ENCODE measurements around the gene IQCK.

IQCK gene

DNA sequence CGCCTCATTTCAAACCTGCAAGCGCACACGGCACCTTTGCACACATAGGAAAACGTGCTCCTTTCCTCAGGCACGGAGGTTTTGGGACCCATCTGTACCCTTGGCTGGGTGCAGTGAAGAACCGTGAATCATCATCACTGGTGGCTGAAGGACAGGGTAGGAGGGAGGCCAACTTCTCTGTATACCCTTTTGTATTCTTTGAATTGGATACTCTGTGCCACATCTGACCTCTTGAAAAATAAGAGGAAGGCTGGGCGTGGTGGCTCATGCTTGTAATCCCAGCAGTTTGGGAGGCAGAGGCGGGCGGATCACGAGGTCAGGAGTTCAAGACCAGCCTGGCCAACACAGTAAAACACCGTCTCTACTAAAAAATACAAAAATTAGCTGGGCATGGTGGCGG, 154.9 kb downstream of the IQCK start:
- H3K4me3 ChIP-seq (ENCODE audit: low read depth, low read length), result no peak overlapping the region
- DNase-seq (ENCODE audit: low read depth), result no peak

DNA sequence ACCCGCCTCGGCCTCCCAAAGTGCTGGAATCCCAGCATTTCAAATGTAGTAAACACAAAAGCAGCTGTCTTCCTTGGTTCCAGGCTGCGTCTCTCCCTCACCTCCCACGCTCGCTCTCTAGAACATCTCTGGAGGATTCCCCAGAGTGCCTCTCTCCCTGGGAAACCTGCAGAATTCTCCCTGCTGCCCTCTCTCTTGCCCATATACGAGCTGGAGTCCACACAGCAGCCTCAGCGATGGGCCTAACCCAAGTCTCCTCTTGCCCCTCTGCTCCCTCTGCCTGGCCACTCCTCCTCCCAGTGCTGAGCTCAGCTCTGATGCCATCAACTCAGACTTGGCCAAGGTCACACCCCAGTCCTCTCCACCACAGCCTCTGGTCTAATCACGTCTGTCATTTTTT, 156.0 kb downstream of the IQCK start:
- H3K4me3 ChIP-seq (ENCODE audit: low read depth, low read length), result no peak overlapping the region
- no peak for DNase-seq (ENCODE audit: low read depth)

DNA sequence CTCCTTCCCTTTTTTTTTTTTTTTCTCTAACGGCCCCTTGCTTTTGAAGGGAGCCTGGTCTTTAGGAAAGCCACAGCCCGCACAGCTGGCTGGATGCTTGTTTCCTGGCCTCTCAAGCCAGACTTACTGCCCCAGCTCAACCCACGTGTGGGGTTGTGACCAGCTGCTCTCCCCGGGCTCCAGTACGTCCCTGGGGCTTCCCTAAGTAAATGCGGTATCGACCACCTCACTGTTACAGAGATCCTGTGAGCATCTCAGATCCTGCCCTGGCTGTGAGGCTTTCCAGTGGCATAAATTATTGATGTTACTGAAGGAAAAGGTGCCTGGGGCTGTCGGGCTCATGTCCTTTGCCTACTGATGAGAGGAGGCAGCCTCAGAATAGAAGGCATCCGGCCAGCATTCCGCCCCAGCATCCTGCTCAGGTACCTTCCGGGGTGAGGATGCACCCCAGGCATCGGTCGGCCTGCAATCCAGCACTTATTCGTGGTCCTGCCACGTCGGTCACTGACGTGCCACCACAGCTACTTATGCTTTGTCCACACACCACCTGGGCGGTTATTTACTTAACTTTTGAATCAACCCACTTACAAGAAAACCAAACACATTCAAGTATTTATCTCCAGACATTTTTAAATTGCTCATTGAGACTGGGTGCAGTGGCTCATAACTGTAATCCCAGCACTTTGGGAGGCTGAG, 156.9 kb downstream of the IQCK start:
- DNase-seq (ENCODE audit: low read depth), result no peak
- no peak overlapping the region for H3K4me3 ChIP-seq (ENCODE audit: low read depth, low read length)

DNA sequence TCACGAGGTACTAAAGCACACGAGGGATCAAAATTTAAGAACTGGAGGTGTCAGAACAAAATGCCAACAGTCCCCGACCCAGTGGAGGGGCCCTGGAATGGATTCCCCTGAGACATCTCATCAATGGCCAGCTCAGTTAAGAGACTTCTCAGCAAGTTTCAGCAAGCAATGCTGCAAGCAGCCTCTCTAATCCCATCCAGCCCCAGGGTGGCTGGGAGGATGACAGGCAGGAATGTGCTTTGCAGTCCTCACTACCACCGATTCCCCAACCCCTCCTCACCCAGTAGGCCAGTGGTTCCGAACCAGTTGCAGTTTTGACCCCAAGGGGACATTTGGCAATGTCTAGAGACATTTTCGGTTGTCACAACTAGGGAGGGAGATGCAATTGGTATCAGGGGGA, 157.8 kb downstream of the IQCK start:
- H3K4me3 ChIP-seq (ENCODE audit: low read depth, low read length), result no peak overlapping the region
- no peak for DNase-seq (ENCODE audit: low read depth)

DNA sequence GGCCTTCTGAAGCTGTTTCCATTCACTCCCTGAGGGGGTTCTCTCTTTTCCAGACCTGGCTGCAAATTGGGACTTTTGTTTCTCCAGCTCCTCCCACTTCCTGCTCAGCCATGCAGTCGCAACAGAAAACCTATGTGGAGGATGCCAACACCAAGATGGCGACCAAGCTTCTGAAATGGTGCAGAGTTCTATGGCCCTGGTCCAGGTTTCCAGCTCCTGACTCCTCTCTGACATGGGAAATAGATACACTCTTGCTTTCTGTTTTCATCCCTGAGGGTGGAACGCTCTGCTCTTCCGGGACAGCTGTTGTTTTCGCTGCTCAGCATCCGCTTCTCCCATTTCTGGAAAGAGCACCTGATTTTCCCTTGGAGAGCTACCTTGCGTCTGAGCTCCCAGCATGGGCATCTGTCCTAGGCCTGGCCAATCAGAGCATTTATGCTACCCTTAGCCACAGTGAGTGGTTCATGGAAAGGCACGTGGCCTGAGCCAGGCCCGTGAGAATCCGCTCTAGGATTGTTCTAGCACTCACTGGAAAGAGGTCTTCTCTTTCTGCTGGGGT, 158.5 kb downstream of the IQCK start:
- no peak overlapping the region for H3K4me3 ChIP-seq (ENCODE audit: low read depth, low read length)
- DNase-seq (ENCODE audit: low read depth), result no peak

DNA sequence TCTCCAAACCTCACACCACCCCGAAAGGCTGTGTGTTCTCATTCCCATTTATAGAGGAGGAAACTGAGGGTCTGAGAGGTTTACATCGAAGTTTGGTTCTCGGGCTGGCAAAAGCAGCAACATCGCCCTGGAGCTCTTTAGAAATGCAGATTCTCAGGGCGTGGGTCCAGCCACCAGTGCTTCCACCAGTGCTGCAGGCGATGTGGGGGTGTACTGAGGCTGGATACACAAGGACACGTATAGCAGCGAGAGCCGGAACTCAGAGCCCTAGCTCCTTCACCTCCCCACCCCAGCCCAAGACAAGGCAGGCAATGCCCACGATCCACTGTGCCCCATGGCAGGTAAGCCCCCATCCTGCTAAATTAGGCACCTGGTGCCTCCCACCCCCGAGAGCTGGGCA, 160.7 kb downstream of the IQCK start:
- DNase-seq (ENCODE audit: low read depth), result no peak
- no peak overlapping the region for H3K4me3 ChIP-seq (ENCODE audit: low read depth, low read length)

DNA sequence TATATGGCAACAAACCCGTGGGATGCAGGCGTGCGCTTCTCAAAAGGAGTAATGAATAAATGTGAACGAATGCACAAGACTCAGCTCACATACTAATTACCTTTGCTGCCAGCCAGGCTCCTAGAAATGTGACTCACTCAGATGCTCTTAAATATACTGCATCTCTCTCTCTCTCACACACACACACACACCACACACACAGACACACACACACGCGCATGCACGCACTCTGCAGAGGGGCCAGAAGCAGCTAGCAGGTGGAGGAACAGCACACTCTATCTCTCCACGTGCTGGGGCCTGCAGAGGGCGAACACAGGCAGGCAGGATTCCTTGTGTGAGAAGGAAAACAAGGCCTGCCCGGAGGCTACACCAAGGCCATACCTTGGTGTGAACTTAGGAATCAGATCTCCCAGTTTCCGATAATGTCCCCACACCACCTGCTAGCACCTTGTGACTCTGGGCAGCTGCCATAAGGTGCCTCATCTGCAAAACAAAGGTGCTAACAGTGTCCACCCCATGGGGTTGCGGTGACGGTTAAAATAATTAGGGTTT, 161.2 kb downstream of the IQCK start:
- no peak overlapping the region for H3K4me3 ChIP-seq (ENCODE audit: low read depth, low read length)

DNA sequence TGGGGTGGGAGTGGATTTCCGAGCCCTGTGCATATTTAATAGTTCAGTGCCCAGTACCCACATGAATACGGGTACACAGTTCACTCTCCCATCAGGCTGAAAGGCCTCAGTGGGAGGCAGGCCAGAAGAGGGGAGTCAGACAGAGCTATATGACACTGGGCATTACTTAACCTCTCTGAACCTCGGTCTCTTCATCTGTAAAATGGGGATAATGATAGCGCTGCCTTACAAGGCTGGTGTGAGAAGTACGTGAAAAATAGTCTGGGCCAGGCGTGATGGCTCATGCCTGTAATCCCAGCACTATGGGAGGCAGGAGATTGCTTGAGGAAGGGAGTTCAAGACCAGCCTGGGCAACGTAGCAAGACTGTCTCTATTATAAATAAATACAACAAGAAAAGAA, 163.0 kb downstream of the IQCK start:
- H3K4me3 ChIP-seq (ENCODE audit: low read depth, low read length), result no peak overlapping the region
- DNase-seq (ENCODE audit: low read depth), result no peak

More for the DNA sequence above, 161.2 kb downstream of the IQCK start:
- DNase-seq (ENCODE audit: low read depth), result no peak

DNA sequence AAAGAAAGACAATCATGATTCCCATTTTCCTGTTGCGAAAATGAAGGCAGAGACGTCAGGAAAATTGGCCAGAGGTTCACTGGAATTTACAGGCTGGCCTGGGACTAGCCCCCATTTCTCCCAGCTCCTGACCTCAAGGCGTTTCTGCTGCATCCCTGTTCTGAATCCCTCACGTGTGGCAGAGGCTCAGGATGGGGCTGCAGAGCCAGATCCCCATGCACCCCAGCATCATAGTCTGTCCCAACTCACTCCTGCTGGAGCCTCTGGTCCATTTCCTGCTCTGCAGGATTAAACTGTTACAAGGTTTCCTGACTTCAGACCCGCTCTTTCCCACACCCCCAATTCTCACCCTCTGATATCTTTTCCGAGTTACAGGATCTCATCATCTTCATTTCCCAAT, 163.7 kb downstream of the IQCK start:
- no peak overlapping the region for H3K4me3 ChIP-seq (ENCODE audit: low read depth, low read length)
- DNase-seq (ENCODE audit: low read depth), result no peak

DNA sequence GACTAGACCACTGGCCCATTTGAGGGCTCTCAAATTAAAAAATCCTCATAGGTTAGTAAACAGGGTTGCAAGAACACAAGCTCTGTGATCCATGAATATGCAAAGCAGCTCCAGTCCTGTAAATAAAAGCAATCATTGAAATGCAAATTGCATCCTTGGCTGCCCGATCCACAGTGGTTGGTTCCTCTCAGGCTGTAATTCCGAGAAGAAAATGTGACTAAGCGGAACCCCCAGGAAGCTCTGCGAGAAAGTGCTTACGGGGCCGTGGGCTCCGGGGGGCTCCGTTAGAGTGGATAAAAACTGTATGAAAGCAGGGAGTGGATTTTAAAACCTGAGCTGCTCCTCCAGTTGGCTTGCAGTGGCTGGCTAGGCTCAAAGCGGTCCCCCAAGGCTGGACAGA, 164.1 kb downstream of the IQCK start:
- no peak for DNase-seq (ENCODE audit: low read depth)
- H3K4me3 ChIP-seq (ENCODE audit: low read depth, low read length), result no peak overlapping the region

DNA sequence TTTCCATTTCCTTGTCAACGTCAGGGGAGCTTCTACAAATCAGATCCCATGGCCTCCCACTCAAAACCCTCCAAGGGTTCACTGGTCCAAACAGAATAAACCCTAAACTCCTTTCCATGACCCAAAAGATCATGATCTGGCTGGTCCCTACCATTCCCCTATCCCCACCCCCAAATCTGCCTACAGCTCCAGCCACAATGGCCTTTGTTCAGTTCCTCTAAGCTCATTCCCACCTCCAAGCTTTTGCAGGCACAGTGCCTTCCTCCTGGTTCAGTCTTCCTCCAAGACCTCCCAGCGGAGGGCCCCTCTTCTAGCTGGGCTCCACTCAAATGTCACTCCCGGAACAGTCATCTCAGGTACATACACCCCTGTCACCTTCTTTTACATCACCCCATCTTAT, 164.6 kb downstream of the IQCK start:
- DNase-seq (ENCODE audit: low read depth), result no peak
- no peak overlapping the region for H3K4me3 ChIP-seq (ENCODE audit: low read depth, low read length)

DNA sequence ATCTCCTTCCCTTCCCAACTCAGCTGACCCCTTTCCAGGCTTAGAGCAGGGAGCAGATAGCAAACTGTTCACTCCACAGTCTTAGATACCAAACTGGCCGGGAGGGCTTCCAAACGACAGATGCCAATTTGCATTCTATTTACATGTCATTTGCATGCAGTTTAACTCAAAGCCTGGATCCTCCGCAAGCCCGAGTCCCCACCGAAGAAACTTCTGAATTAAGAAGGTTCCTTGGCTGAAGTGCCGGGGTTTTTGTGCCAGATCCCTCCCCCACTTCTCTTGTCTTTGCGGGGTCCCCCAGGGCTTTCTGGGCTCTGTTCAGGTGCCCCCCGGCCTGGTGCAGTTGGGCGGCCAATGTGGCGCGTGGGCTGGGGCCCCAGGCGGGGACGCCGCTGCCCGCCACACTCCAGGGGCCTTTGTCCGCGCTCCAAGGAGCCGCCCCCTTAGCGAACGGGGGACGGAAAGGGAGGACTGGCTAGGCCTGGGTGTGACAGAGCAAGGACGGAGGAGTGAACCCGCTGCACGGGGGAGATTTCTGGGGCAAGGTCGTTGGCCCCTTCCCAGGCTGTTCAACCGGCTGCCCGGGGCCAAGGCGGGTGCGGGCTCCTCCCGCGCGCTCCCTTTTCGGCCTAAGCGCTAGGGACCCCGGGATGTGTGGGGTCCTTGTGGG, 165.4 kb downstream of the IQCK start:
- peak overlapping the region; percentile 60 for H3K4me3 ChIP-seq (ENCODE audit: low read depth, low read length)
- DNase-seq (ENCODE audit: low read depth), result no peak

DNA sequence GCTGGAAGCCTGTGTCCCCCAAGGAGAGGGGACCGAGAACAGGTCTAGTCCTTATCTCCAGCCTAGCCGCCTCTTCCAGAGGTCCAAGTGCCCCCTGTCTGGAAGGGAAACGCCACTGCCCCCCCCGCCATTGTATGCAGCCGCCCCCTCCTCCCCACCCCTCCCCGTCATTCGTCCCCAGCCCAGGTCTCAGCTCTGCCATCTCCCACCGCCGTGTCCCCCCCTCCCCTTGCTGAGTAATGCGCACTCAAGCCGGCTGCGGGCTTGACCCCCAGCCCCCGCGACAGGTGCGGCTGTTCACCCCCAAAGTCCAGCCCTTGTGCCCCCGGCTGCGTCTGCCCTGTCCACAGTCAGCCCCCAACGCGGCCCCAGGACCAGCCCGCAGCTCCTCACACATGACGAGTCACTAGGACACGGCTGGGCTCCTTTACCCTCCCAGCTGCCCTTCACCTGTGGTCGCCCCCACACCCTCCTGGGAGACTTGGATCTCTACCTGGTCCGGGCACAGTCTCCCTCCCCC, 166.0 kb downstream of the IQCK start:
- peak overlapping the region; percentile 60 for H3K4me3 ChIP-seq (ENCODE audit: low read depth, low read length)
- DNase-seq (ENCODE audit: low read depth), result no peak

DNA sequence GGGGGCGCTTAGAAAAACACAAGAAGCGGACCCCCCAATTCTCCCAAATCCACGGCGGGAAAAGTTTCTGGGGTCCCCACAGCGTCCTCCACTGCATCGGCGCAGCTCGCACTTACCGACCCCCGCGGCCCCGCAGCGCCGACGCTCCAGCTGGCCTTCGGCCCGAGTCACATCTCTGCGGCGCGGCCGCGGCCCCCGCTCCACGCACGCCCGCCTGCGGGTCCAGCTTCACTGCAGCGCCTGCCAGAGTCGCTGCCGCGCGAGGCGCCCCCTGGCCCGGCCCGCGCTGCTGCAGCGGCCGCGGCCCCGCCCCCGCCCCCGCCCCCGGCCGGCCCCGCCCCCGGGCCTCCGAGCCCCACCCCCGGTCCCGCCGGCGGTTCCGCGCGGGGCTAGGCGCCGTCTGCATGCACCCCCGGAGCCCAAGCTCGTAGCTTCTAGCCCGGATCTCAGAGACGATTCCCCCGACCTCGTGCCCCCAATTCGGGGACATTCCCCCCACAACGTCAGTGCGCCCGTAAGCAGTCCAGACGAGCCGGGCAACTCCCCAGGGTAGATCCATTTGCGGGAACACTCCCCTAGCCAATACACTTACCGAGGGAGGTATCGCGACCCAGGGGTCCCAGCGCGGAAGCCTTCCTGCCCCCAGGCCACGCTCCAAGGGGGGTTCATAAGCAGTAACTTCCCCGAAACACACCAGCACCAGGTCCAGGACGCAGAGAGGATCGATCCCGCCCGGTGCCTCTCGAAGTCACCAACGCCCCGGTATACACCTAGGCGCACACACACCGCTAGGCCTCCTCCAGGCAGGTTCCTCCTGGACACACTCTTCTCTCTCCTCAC, 166.8 kb downstream of the IQCK start, which contains the start of gene GPRC5B:
Gene GPRC5B (minus strand): TSS at position 238 of the 840 bp plus-strand sequence. CDS start 12,003 bp downstream, outside the sequence.
- H3K4me3 ChIP-seq (ENCODE audit: low read depth, low read length), result peak within 1 kb of the TSS; percentile 60

DNA sequence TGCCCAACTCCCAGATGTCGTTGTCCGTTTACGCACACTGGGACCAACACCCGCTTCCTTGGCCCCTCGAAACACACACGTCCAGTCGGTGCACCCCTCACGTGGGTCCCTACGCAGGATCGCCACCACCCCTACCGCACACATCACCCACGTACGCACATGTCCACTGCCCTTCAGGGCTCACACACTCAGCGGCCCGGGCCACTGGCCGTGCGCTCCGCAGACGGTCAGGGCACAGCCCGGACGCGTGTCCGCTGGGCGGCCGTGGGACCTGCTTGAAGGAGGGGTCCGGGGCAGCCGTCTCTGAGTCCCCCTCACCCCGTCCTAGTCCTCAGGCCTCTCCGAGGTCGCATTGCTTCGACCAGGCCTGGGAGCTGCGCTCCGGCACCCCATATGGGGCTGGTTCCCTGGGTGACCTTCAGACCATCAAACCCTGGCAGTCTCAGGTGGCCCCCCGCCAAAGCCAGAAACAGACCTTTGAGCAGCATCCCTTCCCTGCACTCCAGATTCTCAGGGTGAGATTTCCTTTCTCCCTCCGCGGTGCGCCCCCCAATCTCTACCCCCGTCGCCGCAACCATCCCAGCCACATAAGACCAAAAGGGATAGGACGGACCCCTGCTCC, 167.5 kb downstream of the IQCK start:
- peak overlapping the region; percentile 60 for H3K4me3 ChIP-seq (ENCODE audit: low read depth, low read length)
- DNase-seq (ENCODE audit: low read depth), result no peak

More for the DNA sequence above, 166.8 kb downstream of the IQCK start, which contains the start of gene GPRC5B:
- no peak for DNase-seq (ENCODE audit: low read depth)

DNA sequence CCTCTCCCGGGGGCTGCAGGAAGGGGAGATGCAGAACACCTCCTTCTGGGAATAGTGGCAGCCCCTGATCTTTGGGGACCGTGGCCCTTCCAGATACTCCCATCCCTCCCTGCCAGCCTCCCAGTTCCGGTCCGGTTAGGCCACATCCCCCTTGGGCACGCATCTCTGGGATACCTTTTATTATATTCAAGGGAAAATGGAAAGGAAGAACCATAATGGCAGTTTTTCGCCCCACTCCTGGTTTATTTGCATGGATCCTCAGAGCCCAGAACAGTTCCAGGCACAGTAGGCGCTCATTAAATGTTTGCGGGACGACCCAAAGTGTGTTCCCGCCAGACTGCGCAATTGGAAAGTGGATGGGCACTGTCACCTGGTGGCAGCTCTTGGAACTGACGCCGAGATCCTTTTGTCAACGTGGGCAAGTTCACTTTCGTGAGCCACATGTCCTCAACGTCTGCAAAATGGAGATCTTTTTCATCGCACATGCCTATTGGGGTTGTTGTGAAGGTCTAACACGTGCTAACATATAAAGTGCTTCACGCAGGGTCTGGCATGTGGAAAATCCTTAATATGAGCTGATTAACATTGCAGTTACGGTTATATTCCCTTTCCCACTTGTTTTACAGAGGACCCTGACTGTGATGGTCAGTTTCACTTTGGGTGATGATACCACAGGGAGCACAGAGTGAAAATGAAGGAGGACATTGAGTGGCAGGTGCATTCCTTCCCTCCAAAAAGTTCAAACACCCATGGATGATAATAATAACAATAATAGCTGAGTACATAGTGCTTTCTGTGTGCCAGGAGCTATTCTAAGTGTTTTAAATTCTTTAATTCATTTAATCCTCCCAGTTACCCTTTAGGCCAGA, 168.2 kb downstream of the IQCK start:
- no peak overlapping the region for H3K4me3 ChIP-seq (ENCODE audit: low read depth, low read length)
- DNase-seq (ENCODE audit: low read depth), result peak; percentile 30

DNA sequence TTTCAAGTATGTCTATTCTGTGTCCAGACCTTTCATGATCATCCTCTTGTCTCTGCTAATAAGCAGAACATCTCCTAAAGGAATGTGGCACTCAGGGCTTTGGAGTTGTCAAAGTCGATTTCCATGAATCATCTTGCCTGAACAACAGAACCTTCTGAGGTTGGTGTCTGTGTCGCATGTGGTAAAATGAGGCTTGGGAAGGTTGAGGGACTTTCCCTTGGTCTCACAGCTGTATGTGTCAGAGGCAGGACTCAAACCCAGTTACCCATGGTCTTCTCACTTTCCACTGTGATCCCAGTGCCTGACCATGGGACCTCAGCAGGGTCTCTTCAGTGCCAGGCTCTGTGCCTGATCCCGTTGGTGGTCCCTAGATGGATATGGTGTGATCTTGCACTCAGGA, 170.8 kb downstream of the IQCK start:
- no peak overlapping the region for H3K4me3 ChIP-seq (ENCODE audit: low read depth, low read length)
- no peak for DNase-seq (ENCODE audit: low read depth)

DNA sequence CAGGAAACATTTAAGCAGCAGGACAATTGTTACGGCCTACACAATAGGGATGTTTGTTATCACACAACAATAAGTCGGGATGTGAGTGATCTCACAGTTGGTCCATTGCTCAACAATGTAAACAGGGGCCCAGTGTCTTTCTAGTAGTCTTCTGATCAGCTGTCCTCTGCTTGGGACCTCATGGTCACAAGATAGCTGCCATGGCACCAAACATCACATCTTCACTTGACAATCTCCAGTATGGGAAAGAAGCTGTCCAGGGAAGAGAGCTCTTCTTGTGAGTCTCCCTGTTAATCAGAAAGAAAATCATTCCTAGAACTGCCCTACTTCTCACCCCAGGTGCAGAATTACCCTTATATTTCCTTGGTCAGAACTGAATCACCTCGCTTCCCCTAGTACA, 172.8 kb downstream of the IQCK start:
- DNase-seq (ENCODE audit: low read depth), result no peak

More for the DNA sequence above, 172.8 kb downstream of the IQCK start:
- H3K4me3 ChIP-seq (ENCODE audit: low read depth, low read length), result no peak overlapping the region
